ENCODE results near the gene NUP210.

The NUP210 gene

GRCh38 chr3:13408890-13409289, 11.2 kb downstream of the NUP210 start:
- peaks cover 1% of the 10 kb centered on the region for H3K4me1 ChIP-seq (ENCODE audit: insufficient read depth, low read length)
- no peaks in the 10 kb centered on the region for H3K27me3 ChIP-seq (ENCODE audit: insufficient read depth, low read length, poor library complexity)
- TF ChIP-seq, protein P1, sequence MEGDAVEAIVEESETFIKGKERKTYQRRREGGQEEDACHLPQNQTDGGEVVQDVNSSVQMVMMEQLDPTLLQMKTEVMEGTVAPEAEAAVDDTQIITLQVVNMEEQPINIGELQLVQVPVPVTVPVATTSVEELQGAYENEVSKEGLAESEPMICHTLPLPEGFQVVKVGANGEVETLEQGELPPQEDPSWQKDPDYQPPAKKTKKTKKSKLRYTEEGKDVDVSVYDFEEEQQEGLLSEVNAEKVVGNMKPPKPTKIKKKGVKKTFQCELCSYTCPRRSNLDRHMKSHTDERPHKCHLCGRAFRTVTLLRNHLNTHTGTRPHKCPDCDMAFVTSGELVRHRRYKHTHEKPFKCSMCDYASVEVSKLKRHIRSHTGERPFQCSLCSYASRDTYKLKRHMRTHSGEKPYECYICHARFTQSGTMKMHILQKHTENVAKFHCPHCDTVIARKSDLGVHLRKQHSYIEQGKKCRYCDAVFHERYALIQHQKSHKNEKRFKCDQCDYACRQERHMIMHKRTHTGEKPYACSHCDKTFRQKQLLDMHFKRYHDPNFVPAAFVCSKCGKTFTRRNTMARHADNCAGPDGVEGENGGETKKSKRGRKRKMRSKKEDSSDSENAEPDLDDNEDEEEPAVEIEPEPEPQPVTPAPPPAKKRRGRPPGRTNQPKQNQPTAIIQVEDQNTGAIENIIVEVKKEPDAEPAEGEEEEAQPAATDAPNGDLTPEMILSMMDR (IDR thresholded peaks at IDR 0.05; ENCODE audit: borderline replicate concordance, extremely low read depth, low read length, poor library complexity, severe bottlenecking): no peak
- no peak for TF ChIP-seq EZH2 (IDR thresholded peaks at IDR 0.05; ENCODE audit: borderline replicate concordance, low read depth, low read length, severe bottlenecking)
- H3K4me3 ChIP-seq (ENCODE audit: low read depth in 1 of 2, low read length in 2 of 2): no peak overlapping the region
- DNase-seq (no peak), ATAC-seq (ENCODE audit: insufficient read depth, low read depth) (no peak; the same call in 2 of the 3 replicates)
- peaks cover 56% of the 10 kb centered on the region for H3K36me3 ChIP-seq (ENCODE audit: insufficient read depth, low read length)
- no peak overlapping the region for H2AFZ ChIP-seq (ENCODE audit: low read depth, low read length)
- peaks cover 98% of the 10 kb centered on the region for H3K79me2 ChIP-seq (ENCODE audit: insufficient read depth, low read length)
- H4K20me1 ChIP-seq (ENCODE audit: insufficient read depth, low read length): peaks cover 63% of the 10 kb centered on the region
- peaks cover 9% of the 10 kb centered on the region for H3K9me3 ChIP-seq (ENCODE audit: insufficient read depth, low read length, severe bottlenecking)
- no peak overlapping the region for H3K4me2 ChIP-seq (ENCODE audit: insufficient read depth, low read length)
- H3K27ac ChIP-seq (ENCODE audit: low read length): 0 out of 2 replicates have a peak overlapping the region, but pooled peaks have one; percentile 5
- no peak overlapping the region for H3K9ac ChIP-seq (ENCODE audit: low read depth, low read length)

DNA sequence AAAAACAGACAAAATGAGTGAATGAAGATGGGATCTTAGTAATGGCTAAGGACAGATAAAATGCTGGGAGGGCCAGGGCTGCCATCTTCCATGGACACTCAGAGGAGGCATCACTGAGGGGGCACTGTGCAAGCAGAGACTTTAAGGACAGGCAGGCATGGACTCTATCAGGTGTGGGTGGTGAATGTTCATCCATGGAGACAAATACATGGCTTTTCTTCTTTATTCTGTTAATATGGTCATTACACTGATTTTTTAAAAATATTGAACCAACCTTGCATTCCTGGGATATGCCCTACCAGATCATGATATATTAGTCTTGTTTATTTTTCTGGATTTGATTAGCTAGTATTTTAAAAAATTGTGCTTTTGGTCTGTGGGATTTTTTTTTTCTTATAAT, 12.2 kb downstream of the NUP210 start:
- Histone ChIP-seq H3K79me2 (ENCODE audit: insufficient read depth, low read length) (peaks cover 98% of the 10 kb centered on the region), H3K4me1 (ENCODE audit: insufficient read depth, low read length) (no peaks in the 10 kb centered on the region)
- no peak for ATAC-seq (ENCODE audit: insufficient read depth, low read depth)

GRCh38 chr3:13407475-13407874, 12.6 kb downstream of the NUP210 start:
- no peaks in the 10 kb centered on the region for H3K4me1 ChIP-seq (ENCODE audit: insufficient read depth, low read length)
- 0 out of 2 replicates have a peak overlapping the region, but pooled peaks have one; percentile 31 for H3K27ac ChIP-seq (ENCODE audit: low read length)
- peaks cover 68% of the 10 kb centered on the region for H3K36me3 ChIP-seq (ENCODE audit: insufficient read depth, low read length)
- DNase-seq (no peak), ATAC-seq (ENCODE audit: insufficient read depth, low read depth) (no peak)
- no peaks in the 10 kb centered on the region for H3K27me3 ChIP-seq (ENCODE audit: insufficient read depth, low read length, poor library complexity)
- H3K4me2 ChIP-seq (ENCODE audit: insufficient read depth, low read length): no peak overlapping the region
- peaks cover 9% of the 10 kb centered on the region for H3K9me3 ChIP-seq (ENCODE audit: insufficient read depth, low read length, severe bottlenecking)
- no peak overlapping the region for H3K4me3 ChIP-seq (ENCODE audit: low read depth in 1 of 2, low read length in 2 of 2)
- H3K9ac ChIP-seq (ENCODE audit: low read depth, low read length): no peak overlapping the region
- no peak overlapping the region for H2AFZ ChIP-seq (ENCODE audit: low read depth, low read length)
- peaks cover 98% of the 10 kb centered on the region for H3K79me2 ChIP-seq (ENCODE audit: insufficient read depth, low read length)
- peaks cover 70% of the 10 kb centered on the region for H4K20me1 ChIP-seq (ENCODE audit: insufficient read depth, low read length)
- TF ChIP-seq, protein P1 (IDR thresholded peaks at IDR 0.05; ENCODE audit: borderline replicate concordance, extremely low read depth, low read length, poor library complexity, severe bottlenecking): no peak
- no peak for TF ChIP-seq EZH2 (IDR thresholded peaks at IDR 0.05; ENCODE audit: borderline replicate concordance, low read depth, low read length, severe bottlenecking)

More for the DNA sequence above, 12.2 kb downstream of the NUP210 start:
- TF ChIP-seq EZH2 (IDR thresholded peaks at IDR 0.05; ENCODE audit: borderline replicate concordance, low read depth, low read length, severe bottlenecking): no peak
- TF ChIP-seq, protein P1 (IDR thresholded peaks at IDR 0.05; ENCODE audit: borderline replicate concordance, extremely low read depth, low read length, poor library complexity, severe bottlenecking): no peak
- DNase-seq: no peak
- Histone ChIP-seq H2AFZ (ENCODE audit: low read depth, low read length) (no peak overlapping the region), H3K4me2 (ENCODE audit: insufficient read depth, low read length) (no peak overlapping the region), H3K4me3 (ENCODE audit: low read depth in 1 of 2, low read length in 2 of 2) (no peak overlapping the region), H4K20me1 (ENCODE audit: insufficient read depth, low read length) (peaks cover 66% of the 10 kb centered on the region), H3K9ac (ENCODE audit: low read depth, low read length) (no peak overlapping the region), H3K36me3 (ENCODE audit: insufficient read depth, low read length) (peaks cover 65% of the 10 kb centered on the region), H3K9me3 (ENCODE audit: insufficient read depth, low read length, severe bottlenecking) (peaks cover 9% of the 10 kb centered on the region), H3K27ac (ENCODE audit: low read length) (no peak overlapping the region), H3K27me3 (ENCODE audit: insufficient read depth, low read length, poor library complexity) (no peaks in the 10 kb centered on the region)
